GM13977 (cell line): ENCODE results near the gene ORM2.

Experiments
- DNase-seq: peaks from one replicate; pipeline ENCODE4 v3.0.0; 2012; ENCODE audit warnings: low spot score
- CTCF ChIP-seq: IDR thresholded peaks from 2 replicates; pipeline ENCODE4 v1.5.1; 2012; ENCODE audit warnings: mild to moderate bottlenecking, control low read depth; ENCODE audit not compliant: insufficient read depth; ENCODE audit errors: extremely low read depth, missing control alignments
- in situ Hi-C: fragments of 300-500 bp; cut with MboI; formaldehyde crosslinking; loops from one replicate; pipeline ENCODE4 v1.12.0; 2022; ENCODE audit warnings: low sequenced_read_pairs, low pct_unique_long_range_greater_than_20kb, mixed read lengths, inconsistent platforms; ENCODE audit not compliant: unreplicated experiment

The ORM2 gene

GRCh38 chr9:114357911-114358328, 28.3 kb downstream of the ORM2 start:
- no peak for DNase-seq
- no peak for TF ChIP-seq CTCF
- in situ Hi-C loops, result no loop called here

GRCh38 chr9:114359801-114360200, 30.1 kb downstream of the ORM2 start:
- DNase-seq, result no peak
- in situ Hi-C loops, result no loop called here
- TF ChIP-seq CTCF, result no peak

GRCh38 chr9:114361542-114361941, 31.9 kb downstream of the ORM2 start:
- DNase-seq, result no peak
- in situ Hi-C loops, result no loop called here
- no peak for TF ChIP-seq CTCF

GRCh38 chr9:114362394-114362793, 32.7 kb downstream of the ORM2 start:
- in situ Hi-C loops, result no loop called here
- TF ChIP-seq CTCF, result no peak
- no peak for DNase-seq

- in situ Hi-C loops, result no loop called here
- no peak for DNase-seq
- no peak for TF ChIP-seq CTCF
These were observed 33.8 kb downstream of the ORM2 start for GRCh38 chr9:114363424-114363823.

GRCh38 chr9:114364134-114365041, 34.7 kb downstream of the ORM2 start:
- in situ Hi-C loops, result no loop called here
- TF ChIP-seq CTCF, result no peak
- DNase-seq, result no peak

GRCh38 chr9:114365194-114365593, 35.5 kb downstream of the ORM2 start:
- TF ChIP-seq CTCF, result no peak
- in situ Hi-C loops, result no loop called here
- no peak for DNase-seq
